Right ventricle myocardium inferior (tissue), 1 donor: ENCODE data around the gene PRKAG1. TPM values are rescaled to one million over a fixed set of nuclear protein-coding genes. Genes with fewer than 3 reads are reported as not detected.

Source experiments
- ATAC-seq: fragments of 200-7000 bp; cut with Tn5 transposase; one replicate; pipeline ENCODE4 v1.9.1; 2020; ENCODE audit warnings: mild to moderate bottlenecking, moderate library complexity
- DNase-seq: peaks from one replicate; pipeline ENCODE4 v3.0.0; 2021; ENCODE audit errors: missing footprints
- intact Hi-C: fragments of 100-400 bp; cut with DNase I; formaldehyde crosslinking; loops from one replicate; pipeline ENCODE4 v1.11.0; 2022
- total RNA-seq: library from RNA; stranded (reverse); fragmentation: NEBNext Ultra II Directional; extraction: Animal tissue kit (Norgen Biotek cat#: 25700); gene quantifications from one replicate; pipeline ENCODE4 v1.2.1, GENCODE V29; 2021
- donor health status: DM: no; HTN: yes; CAD: no; lungs with severe emphysema.

Gene PRKAG1
- total RNA-seq, 1 donor from 2014 or later: 93.8 TPM

- peak; percentile 97 for DNase-seq
- peak; percentile 96 for ATAC-seq
- intact Hi-C loops: no loop called here
Measured at GRCh38 chr12:48957141-48958048, 61.2 kb downstream of the PRKAG1 start, which contains the start of gene ARF3. Gene ARF3, minus strand, starts transcription at chr12:48957487. Its CDS starts 16,392 bp downstream, at chr12:48941095.

DNA sequence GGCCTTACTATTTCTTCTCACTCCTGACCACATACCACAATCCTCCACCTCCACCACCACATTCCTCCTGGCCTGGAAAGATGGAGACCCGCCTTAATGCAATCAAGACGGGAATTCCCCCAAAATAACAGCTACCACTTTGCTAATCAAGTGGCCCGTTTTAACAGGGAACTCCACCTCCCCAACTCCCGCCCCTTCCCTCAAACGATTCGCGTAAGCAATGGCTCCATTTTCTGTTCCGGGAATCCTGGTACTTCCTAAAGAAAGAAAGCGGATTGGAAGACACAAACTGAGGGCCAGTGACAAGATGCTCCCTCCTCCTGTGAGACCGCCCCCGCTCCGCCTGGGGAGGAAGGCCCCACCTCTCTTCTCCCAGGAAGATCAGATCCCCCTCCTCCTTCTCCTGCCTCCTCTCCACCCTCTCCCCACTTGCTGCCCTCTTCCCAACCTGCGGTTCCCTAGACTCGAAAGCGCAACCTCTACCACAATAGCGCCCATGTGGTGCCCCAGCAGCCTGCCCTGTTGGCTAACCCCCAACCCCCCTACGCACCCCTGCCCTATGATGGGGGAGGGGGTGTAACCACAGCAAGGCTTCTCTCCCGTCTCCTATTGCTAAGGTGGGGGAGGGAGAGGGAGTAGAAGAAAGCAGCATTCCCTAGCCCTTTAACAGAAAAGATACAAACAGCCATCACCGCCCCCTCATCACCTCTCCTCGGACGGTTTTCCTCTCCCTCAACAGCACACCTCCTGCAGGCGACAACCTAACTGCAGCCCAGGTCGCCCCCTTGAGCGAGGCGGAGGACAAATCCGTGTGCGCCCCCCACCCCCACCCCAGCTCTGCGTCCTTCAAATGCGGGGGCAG is 62.1 kb downstream of the PRKAG1 start:
- intact Hi-C loops: no loop called here
- peak; percentile 92 for ATAC-seq
- DNase-seq: peak; percentile 91

DNA sequence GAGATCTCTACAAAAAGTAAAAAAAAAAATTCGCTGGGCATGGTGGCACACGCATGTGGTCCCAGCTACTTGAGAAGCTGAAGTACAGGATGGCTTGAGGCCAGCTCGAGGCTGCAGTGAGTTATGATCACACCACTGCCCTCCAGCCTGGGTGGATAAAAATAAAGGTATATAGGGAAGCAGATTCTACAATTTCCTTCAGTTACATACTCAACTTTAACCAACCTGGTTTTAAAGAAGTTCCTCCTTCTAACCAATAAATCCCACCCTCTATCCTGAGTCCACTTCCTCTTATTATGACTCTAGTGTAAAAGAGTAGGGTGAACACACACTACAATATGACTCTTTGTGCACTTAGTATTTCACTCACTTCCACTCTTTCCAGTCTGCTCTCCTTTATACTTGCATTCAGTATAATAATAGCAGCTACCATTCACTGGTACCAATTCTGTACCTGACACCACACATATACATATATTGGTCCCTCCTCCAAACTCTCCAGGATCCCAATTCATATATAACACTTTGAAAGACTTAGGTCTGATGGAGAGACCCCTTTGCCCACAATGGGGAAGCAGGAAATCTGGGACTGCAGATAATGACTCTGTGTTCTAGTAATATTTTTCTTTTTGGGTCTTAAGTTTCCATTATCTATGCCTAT is 63.6 kb downstream of the PRKAG1 start:
- intact Hi-C loops: no loop called here
- ATAC-seq (no peak), DNase-seq (no peak)

GRCh38 chr12:48954061-48954460 is 64.5 kb downstream of the PRKAG1 start:
- intact Hi-C loops: no loop called here
- DNase-seq (no peak), ATAC-seq (no peak)

DNA sequence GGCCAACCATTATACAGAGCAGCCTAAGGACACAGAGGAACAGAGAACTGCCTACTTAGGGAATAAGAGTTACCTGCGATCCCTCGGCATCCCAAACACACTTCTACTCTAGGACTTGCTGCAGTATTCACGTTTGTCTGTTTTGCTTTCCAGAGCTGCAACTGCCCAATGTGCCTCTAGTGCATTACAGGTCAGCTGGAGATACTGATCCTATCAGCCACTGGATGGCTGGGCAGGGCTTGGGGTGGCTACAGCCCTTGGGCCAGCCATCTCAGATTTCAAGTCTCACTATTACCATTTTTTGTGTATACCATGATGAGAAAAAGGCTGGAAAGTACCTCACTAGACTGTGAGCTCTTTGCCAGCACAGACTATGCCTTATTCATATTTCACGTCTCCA is 65.9 kb downstream of the PRKAG1 start:
- DNase-seq (no peak), ATAC-seq (no peak)
- intact Hi-C loops: no loop called here

Other genes with a start within 250 kb of the PRKAG1 start
- gene ADCY6, start 229.7 kb downstream of the PRKAG1 start, total RNA-seq: 55.6 TPM
- 6.0 TPM for gene CACNB3, start 200.3 kb downstream of the PRKAG1 start, total RNA-seq
- gene DDX23, start 166.6 kb downstream of the PRKAG1 start, total RNA-seq: 37.2 TPM
- 0.41 TPM for gene RND1, start 152.9 kb downstream of the PRKAG1 start, total RNA-seq
- 3.7 TPM for gene FKBP11, start 93.3 kb downstream of the PRKAG1 start, total RNA-seq
- gene ARF3, start 61.3 kb downstream of the PRKAG1 start, total RNA-seq: 49.6 TPM
- 0.43 TPM for gene WNT10B, start 47.0 kb downstream of the PRKAG1 start, total RNA-seq
- gene WNT1, start 40.5 kb downstream of the PRKAG1 start, total RNA-seq: not detected
- gene DDN, start 19.4 kb downstream of the PRKAG1 start, total RNA-seq: 0.49 TPM
- gene KMT2D, start 42.0 kb upstream of the PRKAG1 start, total RNA-seq: 33.5 TPM
- 0.41 TPM for gene RHEBL1, start 51.2 kb upstream of the PRKAG1 start, total RNA-seq
- gene DHH, start 76.0 kb upstream of the PRKAG1 start, total RNA-seq: 0.87 TPM
- 26.3 TPM for gene LMBR1L, start 92.1 kb upstream of the PRKAG1 start, total RNA-seq
- gene TUBA1B, start 112.6 kb upstream of the PRKAG1 start, total RNA-seq: 510 TPM
- 135 TPM for gene TUBA1A, start 170.3 kb upstream of the PRKAG1 start, total RNA-seq
- gene TUBA1C, start 246.3 kb upstream of the PRKAG1 start, total RNA-seq: 86.2 TPM